Measurements from ENCODE around the gene NSUN6.
"Not testable (repeated sequence)": the region's sequence is repeated elsewhere in the genome, so short reads cannot be mapped to it uniquely, and the experiment has no call there.

The NSUN6 gene

GRCh38 chr10:18607503-18608378, 43.6 kb downstream of the NSUN6 start:
- TF ChIP-seq, protein P1, sequence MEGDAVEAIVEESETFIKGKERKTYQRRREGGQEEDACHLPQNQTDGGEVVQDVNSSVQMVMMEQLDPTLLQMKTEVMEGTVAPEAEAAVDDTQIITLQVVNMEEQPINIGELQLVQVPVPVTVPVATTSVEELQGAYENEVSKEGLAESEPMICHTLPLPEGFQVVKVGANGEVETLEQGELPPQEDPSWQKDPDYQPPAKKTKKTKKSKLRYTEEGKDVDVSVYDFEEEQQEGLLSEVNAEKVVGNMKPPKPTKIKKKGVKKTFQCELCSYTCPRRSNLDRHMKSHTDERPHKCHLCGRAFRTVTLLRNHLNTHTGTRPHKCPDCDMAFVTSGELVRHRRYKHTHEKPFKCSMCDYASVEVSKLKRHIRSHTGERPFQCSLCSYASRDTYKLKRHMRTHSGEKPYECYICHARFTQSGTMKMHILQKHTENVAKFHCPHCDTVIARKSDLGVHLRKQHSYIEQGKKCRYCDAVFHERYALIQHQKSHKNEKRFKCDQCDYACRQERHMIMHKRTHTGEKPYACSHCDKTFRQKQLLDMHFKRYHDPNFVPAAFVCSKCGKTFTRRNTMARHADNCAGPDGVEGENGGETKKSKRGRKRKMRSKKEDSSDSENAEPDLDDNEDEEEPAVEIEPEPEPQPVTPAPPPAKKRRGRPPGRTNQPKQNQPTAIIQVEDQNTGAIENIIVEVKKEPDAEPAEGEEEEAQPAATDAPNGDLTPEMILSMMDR (IDR thresholded peaks at IDR 0.05): no peak
- no peak overlapping the region for H3K4me3 ChIP-seq
- H3K27ac ChIP-seq: no peak overlapping the region
- DNase-seq (ENCODE audit: low spot score): no peak

GRCh38 chr10:18606051-18606695, 45.2 kb downstream of the NSUN6 start:
- Histone ChIP-seq H3K27ac (no peak overlapping the region), H3K4me3 (no peak overlapping the region)
- no peak for DNase-seq (ENCODE audit: low spot score)
- TF ChIP-seq, protein P1 (IDR thresholded peaks at IDR 0.05): no peak

DNA sequence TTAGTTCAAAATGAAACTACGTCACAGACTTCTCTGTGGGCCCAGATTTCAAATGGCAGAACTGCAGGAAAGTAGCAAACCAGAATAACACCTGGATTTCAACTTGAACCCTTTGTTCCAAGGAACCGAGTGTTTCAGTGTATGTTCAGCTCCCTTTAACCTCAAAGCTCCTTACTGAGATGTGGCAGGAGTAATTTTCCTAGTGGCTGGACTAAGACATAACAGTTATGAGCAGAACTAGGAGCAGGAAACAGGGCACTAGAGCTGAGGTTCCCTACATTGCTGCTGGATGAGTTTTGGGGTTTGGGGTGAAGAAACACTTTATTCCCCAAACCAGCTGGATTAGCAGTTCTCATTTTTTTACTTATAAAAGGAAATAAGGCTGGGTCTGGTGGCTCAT, 50.1 kb downstream of the NSUN6 start:
- Histone ChIP-seq H3K4me3 (no peak overlapping the region), H3K27ac (no peak overlapping the region)
- DNase-seq (ENCODE audit: low spot score): no peak
- TF ChIP-seq, protein P1 (IDR thresholded peaks at IDR 0.05): no peak

DNA sequence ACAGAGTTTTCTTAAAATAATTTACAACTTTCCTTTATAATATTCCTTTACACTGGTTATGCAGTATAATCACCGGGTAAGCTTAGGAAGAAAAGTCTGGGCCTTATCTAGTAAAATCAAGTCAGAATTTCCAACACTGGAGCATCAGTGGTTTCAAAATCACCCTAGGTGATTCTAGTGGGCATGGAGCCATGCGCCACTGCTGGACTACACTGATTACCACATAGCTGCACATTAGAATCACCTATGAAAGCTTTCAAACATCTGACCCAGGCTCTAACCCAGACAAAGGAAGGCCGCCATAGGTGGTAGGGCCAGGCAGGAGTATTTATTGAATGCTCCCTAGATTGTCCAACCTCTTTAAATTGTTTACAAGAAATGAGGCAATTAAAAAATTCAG, 52.0 kb downstream of the NSUN6 start:
- no peak for DNase-seq (ENCODE audit: low spot score)
- TF ChIP-seq, protein P1 (IDR thresholded peaks at IDR 0.05): no peak
- Histone ChIP-seq H3K27ac (no peak overlapping the region), H3K4me3 (no peak overlapping the region)

DNA sequence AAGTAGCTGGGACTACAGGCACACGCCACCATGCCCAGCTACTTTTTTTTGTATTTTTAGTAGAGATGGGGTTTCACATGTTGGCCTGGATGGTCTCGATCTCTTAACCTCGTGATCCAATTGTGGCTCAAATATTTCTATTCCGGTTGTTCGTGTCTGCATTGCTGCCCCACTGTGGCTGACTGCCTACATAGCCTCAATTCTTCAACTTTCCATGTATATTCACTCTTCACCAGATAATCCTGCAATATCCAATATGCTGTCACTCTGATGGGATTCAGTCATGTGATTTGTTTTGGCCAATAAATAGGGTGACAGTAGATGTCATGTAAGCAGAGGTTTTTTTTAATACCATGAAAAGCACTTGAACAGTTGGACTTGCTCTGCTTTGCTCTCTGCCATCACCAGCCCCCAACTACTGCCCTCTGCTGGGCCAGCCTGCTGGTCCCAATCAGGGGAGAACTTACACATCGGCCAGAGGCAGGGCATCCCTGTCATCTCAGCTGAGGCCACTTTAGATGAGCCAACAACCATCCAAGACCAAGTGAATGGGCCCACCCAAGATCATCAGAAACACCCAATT, 56.7 kb downstream of the NSUN6 start:
- no peak for DNase-seq (ENCODE audit: low spot score)
- no peak overlapping the region for H3K4me3 ChIP-seq
- H3K27ac ChIP-seq: no peak overlapping the region
- TF ChIP-seq, protein P1 (IDR thresholded peaks at IDR 0.05): no peak

- not testable (repeated sequence) for H3K4me3 ChIP-seq; H3K27ac ChIP-seq; DNase-seq (ENCODE audit: low spot score)
These were observed 60.2 kb downstream of the NSUN6 start for GRCh38 chr10:18591141-18591540.

DNA sequence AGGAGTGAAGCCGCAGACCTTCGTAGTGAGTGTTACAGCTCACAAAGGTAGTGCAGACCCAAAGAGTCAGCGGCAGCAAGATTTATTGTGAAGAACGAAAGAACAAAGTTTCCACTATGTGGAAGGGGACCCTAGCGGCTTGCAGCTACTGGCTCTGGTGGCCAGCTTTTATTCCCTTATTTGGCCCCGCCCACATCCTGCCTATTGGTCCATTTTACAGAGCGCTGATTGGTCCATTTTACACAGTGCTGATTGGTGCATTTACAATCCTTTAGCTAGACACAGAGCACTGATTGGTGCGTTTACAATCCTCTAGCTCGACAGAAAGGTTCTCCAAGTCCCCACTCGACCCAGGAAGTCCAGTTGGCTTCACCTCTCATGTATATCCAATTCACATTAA, 64.8 kb downstream of the NSUN6 start:
- not testable (repeated sequence) for DNase-seq (ENCODE audit: low spot score); H3K4me3 ChIP-seq; H3K27ac ChIP-seq

All from coronary artery (tissue), 2 donors.